ENCODE measurements around the gene DNAJA2.

DNA sequence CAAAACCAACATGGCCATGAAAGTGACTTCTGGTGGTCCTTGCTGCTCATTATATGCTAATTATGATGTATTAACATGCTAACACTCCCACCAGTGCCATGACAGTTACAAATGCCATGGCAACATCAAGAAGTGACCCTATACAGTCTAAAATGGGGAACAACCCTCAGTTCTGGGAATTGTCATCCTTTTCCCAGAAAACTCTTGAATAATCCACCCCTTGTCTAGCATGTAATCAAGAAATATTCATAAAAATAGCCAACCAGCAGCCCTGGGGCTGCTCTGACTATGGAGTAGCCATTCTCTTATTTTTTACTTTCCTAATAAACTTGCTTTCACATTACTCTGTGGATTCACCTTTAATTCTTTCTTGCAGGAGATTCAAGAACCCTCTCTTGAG, 35.9 kb downstream of the DNAJA2 start:
- no peak for TF ChIP-seq YY1 (IDR thresholded peaks at IDR 0.05; ENCODE audit: low read depth)
- TF ChIP-seq, protein P1, sequence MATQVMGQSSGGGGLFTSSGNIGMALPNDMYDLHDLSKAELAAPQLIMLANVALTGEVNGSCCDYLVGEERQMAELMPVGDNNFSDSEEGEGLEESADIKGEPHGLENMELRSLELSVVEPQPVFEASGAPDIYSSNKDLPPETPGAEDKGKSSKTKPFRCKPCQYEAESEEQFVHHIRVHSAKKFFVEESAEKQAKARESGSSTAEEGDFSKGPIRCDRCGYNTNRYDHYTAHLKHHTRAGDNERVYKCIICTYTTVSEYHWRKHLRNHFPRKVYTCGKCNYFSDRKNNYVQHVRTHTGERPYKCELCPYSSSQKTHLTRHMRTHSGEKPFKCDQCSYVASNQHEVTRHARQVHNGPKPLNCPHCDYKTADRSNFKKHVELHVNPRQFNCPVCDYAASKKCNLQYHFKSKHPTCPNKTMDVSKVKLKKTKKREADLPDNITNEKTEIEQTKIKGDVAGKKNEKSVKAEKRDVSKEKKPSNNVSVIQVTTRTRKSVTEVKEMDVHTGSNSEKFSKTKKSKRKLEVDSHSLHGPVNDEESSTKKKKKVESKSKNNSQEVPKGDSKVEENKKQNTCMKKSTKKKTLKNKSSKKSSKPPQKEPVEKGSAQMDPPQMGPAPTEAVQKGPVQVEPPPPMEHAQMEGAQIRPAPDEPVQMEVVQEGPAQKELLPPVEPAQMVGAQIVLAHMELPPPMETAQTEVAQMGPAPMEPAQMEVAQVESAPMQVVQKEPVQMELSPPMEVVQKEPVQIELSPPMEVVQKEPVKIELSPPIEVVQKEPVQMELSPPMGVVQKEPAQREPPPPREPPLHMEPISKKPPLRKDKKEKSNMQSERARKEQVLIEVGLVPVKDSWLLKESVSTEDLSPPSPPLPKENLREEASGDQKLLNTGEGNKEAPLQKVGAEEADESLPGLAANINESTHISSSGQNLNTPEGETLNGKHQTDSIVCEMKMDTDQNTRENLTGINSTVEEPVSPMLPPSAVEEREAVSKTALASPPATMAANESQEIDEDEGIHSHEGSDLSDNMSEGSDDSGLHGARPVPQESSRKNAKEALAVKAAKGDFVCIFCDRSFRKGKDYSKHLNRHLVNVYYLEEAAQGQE (IDR thresholded peaks at IDR 0.05; ENCODE audit: low read depth): no peak
- no peak for TF ChIP-seq TAF1 (IDR thresholded peaks at IDR 0.05; ENCODE audit: low read depth)
- TF ChIP-seq, protein P2, sequence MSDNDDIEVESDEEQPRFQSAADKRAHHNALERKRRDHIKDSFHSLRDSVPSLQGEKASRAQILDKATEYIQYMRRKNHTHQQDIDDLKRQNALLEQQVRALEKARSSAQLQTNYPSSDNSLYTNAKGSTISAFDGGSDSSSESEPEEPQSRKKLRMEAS (IDR thresholded peaks at IDR 0.05): no peak
- no peak for TF ChIP-seq ZBTB7A (IDR thresholded peaks at IDR 0.05; ENCODE audit: low read depth)
- no peak for TF ChIP-seq CEBPB (IDR thresholded peaks at IDR 0.05)
